HG02840 (cell line): ENCODE results near the gene CDC42BPG.

Experiments used
- ATAC-seq: cut with Tn5 transposase; IDR thresholded peaks from one replicate; pipeline ENCODE4 v1.9.1; 2021; ENCODE audit warnings: mild to moderate bottlenecking, moderate library complexity, moderate number of reproducible peaks; ENCODE audit not compliant: unreplicated experiment, low FRiP score

The CDC42BPG gene

GRCh38 chr11:64844330-64845128 lies at the start of gene CDC42BPG:
TSS of gene CDC42BPG (minus strand) at chr11:64844653. CDS start at chr11:64844569, 84 bp downstream.
- ATAC-seq = no peak

GRCh38 chr11:64893194-64894069 lies 49.0 kb upstream of the CDC42BPG start:
- ATAC-seq = no peak

- no peak for ATAC-seq
Observed at GRCh38 chr11:64892838-64893193, 48.4 kb upstream of the CDC42BPG start.

- no peak for ATAC-seq
Observed at GRCh38 chr11:64892411-64892831, 48.0 kb upstream of the CDC42BPG start.

- ATAC-seq = no peak
Observed at GRCh38 chr11:64891880-64892279, 47.4 kb upstream of the CDC42BPG start.

- ATAC-seq = no peak
Observed at GRCh38 chr11:64891215-64891848, 46.9 kb upstream of the CDC42BPG start.

GRCh38 chr11:64890522-64890939 lies 46.1 kb upstream of the CDC42BPG start:
- no peak for ATAC-seq

GRCh38 chr11:64888729-64889511 lies 44.5 kb upstream of the CDC42BPG start:
- no peak for ATAC-seq

- no peak for ATAC-seq
Observed at GRCh38 chr11:64888406-64888728, 43.9 kb upstream of the CDC42BPG start.

GRCh38 chr11:64887757-64888405 lies 43.4 kb upstream of the CDC42BPG start:
- peak; percentile 50 for ATAC-seq

GRCh38 chr11:64887234-64887756 lies 42.8 kb upstream of the CDC42BPG start:
- ATAC-seq = peak; percentile 7

GRCh38 chr11:64885367-64886286 lies 41.2 kb upstream of the CDC42BPG start:
- no peak for ATAC-seq

GRCh38 chr11:64884019-64884418 lies 39.6 kb upstream of the CDC42BPG start:
- ATAC-seq = no peak

- ATAC-seq = no peak
Observed at GRCh38 chr11:64883575-64883974, 39.1 kb upstream of the CDC42BPG start.

GRCh38 chr11:64882243-64882642 lies 37.8 kb upstream of the CDC42BPG start:
- ATAC-seq = no peak

GRCh38 chr11:64881476-64881875 lies 37.0 kb upstream of the CDC42BPG start:
- no peak for ATAC-seq

- no peak for ATAC-seq
Observed at GRCh38 chr11:64880240-64881001, 36.0 kb upstream of the CDC42BPG start.
